HepG2 (cell line): ENCODE results near the gene KHNYN. TPM values are rescaled to one million over a fixed set of nuclear protein-coding genes. Genes with fewer than 3 reads are reported as not detected.

Experiments used
- BCL3 ChIP-seq: sonication (generic); formaldehyde crosslinking; IDR thresholded peaks from 2 replicates; pipeline ENCODE4 v1.5.1; 2020; ENCODE audit warnings: mild to moderate bottlenecking, missing genetic modification reagents, moderate library complexity
- CC2D1A ChIP-seq: sonication (generic); formaldehyde crosslinking; IDR thresholded peaks from 2 replicates; pipeline ENCODE4 v1.8.1; 2023; ENCODE audit warnings: mild to moderate bottlenecking, missing genetic modification reagents
- CCAR2 ChIP-seq: fragments of 200-400 bp; formaldehyde crosslinking; optimal IDR thresholded peaks from 2 replicates; pipeline ENCODE3; 2018; ENCODE audit warnings: low read depth, mild to moderate bottlenecking, low read length, moderate library complexity
- CEBPG ChIP-seq: IDR thresholded peaks from 2 replicates; pipeline ENCODE4 v1.6.1; 2016
- ETV6 ChIP-seq: sonication (generic); formaldehyde crosslinking; conservative IDR thresholded peaks from 2 replicates; pipeline ENCODE4 v1.4.0; 2020; ENCODE audit warnings: missing genetic modification reagents
- HMG20A ChIP-seq: IDR thresholded peaks from 2 replicates; pipeline ENCODE4 v1.6.1; 2016; ENCODE audit warnings: borderline replicate concordance
- KIAA2018 ChIP-seq: sonication (generic); formaldehyde crosslinking; IDR thresholded peaks from 2 replicates; pipeline ENCODE4 v1.5.0; 2020; ENCODE audit warnings: mild to moderate bottlenecking, missing genetic modification reagents, borderline replicate concordance
- MXD4 ChIP-seq: IDR thresholded peaks from 2 replicates; pipeline ENCODE4 v1.6.1; 2016; ENCODE audit warnings: mild to moderate bottlenecking, missing biosample characterization, missing genetic modification reagents
- SRY ChIP-seq: sonication (generic); formaldehyde crosslinking; IDR thresholded peaks from 2 replicates; pipeline ENCODE4 v1.8.0; 2022; ENCODE audit warnings: mild to moderate bottlenecking, missing genetic modification reagents
- STAG1 ChIP-seq: sonication (generic); formaldehyde crosslinking; IDR thresholded peaks from 2 replicates; pipeline ENCODE4 v1.4.0; 2020; ENCODE audit warnings: missing genetic modification reagents
- SYNCRIP ChIP-seq: fragments of 200-400 bp; formaldehyde crosslinking; IDR thresholded peaks from 2 replicates; pipeline ENCODE4 v1.6.1; 2018; ENCODE audit warnings: mild to moderate bottlenecking, low read depth, low read length; ENCODE audit not compliant: insufficient read depth
- ZSCAN20 ChIP-seq: sonication (generic); formaldehyde crosslinking; IDR thresholded peaks from 2 replicates; pipeline ENCODE4 v1.4.0; 2020; ENCODE audit warnings: missing genetic modification reagents, mild to moderate bottlenecking, borderline replicate concordance
- polyA plus RNA-seq, 8 experiments: library from polyadenylated mRNA; depleted of rRNA in 3 of 8; stranded (reverse) in 7 of 8; unstranded in 1 of 8; fragments of >200 nt; fragmentation: Illumina TruSeq in 4 of 8; extraction: Trizol in 4 of 8; gene quantifications; 2 replicates each; pipeline versions ENCODE4 v1.2.1 to v1.2.3, GENCODE V29; 2011 to 2016; ENCODE audit warnings: low read depth in 4 of 8, missing spikeins in 1 of 8, mixed read lengths in 1 of 8; ENCODE audit not compliant: insufficient read depth in 1 of 8
- total RNA-seq, 5 experiments: library from RNA; depleted of rRNA; stranded (reverse); fragments of >200 nt; fragmentation: Illumina TruSeq; extraction: Trizol; gene quantifications; 2 replicates each; pipeline ENCODE4 v1.2.3, GENCODE V29; 2016; ENCODE audit warnings: low read depth in 1 of 5
- TF ChIP-seq, protein P1 (sequence below), 2 experiments: sonication (generic) in 1 of 2; formaldehyde crosslinking in 1 of 2; IDR thresholded peaks; 2 replicates each; pipeline versions ENCODE4 v1.4.0 to v1.6.1; 2016 to 2020; ENCODE audit warnings: borderline replicate concordance in 1 of 2, low read depth in 1 of 2, mild to moderate bottlenecking in 1 of 2, missing genetic modification reagents in 1 of 2
- TF ChIP-seq, protein P2 (sequence below): sonication (generic); formaldehyde crosslinking; IDR thresholded peaks from 2 replicates; pipeline ENCODE4 v1.4.0; 2020; ENCODE audit warnings: mild to moderate bottlenecking, missing genetic modification reagents

The KHNYN gene
- total and polyA plus RNA-seq, 2 of the 13 experiments (the other 11 are each of a cell fraction or from before 2014, with no cell fraction given) = 52.8 to 75.7 TPM

DNA sequence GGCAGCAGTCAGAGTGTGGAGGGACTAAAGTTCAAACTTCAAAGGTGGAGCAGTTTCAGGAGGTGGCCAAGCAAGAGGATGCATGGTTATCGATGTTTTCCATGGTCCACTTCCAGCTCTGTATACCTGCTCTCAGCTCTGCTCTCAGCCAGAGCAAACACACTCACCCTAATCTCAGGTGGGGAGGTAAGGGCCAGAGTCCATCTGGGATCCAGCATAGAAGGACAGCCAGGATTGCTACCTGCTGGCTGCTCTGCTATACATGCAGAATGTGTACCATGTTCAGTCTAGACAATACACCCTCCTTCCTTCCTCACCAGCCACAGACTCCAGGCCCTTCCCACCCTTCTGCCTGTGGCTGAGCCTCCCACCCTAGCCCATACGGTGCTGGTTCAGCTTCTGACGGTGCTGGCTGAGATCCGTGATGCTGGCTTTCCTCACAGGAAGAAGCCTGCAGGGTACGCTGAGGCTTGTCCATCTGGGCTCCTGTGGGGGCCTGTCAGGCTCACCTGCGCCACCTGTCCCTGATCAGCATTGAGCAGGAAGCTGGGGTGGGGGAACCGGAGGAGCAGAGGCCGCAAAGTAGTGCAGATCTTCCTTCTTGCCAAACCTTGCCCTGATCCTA, 2.7 kb upstream of the KHNYN start (continued):
- TF ChIP-seq KIAA2018 (CRISPR knock-in tag) (no peak), BCL3 (no peak), ETV6 (CRISPR knock-in tag) (0 out of 2 replicates have a peak, but pooled peaks have one; percentile 56), CC2D1A (CRISPR knock-in tag) (no peak), MXD4 (peak; percentile 69), CEBPG (CRISPR knock-in tag) (peak; percentile 35; the same call in 1 of the 2 replicates), HMG20A (CRISPR knock-in tag) (peak; percentile 48; the same call in 1 of the 2 replicates), SRY (no peak), SYNCRIP (no peak), ZSCAN20 (no peak), STAG1 (CRISPR knock-in tag) (peak; percentile 25), CCAR2 (no peak)
- TF ChIP-seq, protein P1, sequence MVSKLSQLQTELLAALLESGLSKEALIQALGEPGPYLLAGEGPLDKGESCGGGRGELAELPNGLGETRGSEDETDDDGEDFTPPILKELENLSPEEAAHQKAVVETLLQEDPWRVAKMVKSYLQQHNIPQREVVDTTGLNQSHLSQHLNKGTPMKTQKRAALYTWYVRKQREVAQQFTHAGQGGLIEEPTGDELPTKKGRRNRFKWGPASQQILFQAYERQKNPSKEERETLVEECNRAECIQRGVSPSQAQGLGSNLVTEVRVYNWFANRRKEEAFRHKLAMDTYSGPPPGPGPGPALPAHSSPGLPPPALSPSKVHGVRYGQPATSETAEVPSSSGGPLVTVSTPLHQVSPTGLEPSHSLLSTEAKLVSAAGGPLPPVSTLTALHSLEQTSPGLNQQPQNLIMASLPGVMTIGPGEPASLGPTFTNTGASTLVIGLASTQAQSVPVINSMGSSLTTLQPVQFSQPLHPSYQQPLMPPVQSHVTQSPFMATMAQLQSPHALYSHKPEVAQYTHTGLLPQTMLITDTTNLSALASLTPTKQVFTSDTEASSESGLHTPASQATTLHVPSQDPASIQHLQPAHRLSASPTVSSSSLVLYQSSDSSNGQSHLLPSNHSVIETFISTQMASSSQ (IDR thresholded peaks at IDR 0.05; ENCODE audit: low read depth) = no peak
- TF ChIP-seq, protein P1 (CRISPR knock-in tag; IDR thresholded peaks at IDR 0.05; ENCODE audit: borderline replicate concordance) = peak; percentile 53; the same call in 1 of the 2 replicates
- TF ChIP-seq, protein P2, sequence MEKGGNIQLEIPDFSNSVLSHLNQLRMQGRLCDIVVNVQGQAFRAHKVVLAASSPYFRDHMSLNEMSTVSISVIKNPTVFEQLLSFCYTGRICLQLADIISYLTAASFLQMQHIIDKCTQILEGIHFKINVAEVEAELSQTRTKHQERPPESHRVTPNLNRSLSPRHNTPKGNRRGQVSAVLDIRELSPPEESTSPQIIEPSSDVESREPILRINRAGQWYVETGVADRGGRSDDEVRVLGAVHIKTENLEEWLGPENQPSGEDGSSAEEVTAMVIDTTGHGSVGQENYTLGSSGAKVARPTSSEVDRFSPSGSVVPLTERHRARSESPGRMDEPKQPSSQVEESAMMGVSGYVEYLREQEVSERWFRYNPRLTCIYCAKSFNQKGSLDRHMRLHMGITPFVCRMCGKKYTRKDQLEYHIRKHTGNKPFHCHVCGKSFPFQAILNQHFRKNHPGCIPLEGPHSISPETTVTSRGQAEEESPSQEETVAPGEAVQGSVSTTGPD (CRISPR knock-in tag) = no peak
